Activated CD4-positive, alpha-beta T cell treated with anti-CD3 and anti-CD28 coated beads, Interleukin-2, amount 50 U/mL, for 16 hours (primary cell): ENCODE results near the gene SRM.
"Not testable (repeated sequence)": the region's sequence is repeated elsewhere in the genome, so short reads cannot be mapped to it uniquely, and the experiment has no call there.

ENCODE experiments used
- DNase-seq: peaks from one replicate; pipeline ENCODE4 v3.0.0-alpha.2; 2020

Gene SRM

DNA sequence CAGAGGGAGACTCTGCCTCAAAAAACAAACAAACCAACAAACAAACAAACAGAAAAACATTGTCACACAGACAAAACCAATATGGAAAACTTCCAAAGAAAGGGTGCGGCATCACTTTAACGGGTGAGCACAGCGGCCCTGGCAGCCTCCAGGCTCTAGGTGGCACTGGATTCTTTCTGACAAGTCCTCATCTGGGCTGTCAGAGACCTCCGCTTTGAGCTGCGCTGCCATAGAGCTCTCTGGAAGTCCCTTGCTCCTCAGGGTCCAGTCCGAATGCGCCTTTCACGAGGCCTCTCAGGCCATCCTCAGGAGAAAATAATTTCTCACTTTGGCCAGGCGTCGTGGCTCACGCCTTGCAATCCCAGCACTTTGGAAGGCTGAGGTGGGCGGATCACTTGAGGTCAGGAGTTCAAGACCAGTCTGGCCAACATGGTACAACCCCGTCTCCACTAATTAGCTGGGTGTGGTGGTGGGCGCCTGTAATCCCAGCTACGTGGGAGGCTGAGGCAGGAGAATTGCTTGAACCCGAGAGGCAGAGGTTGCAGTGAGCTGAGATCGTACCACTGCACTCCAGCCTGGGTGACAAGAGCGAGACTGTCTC, 4.2 kb upstream of the SRM start:
- DNase-seq, result not testable (repeated sequence)

DNA sequence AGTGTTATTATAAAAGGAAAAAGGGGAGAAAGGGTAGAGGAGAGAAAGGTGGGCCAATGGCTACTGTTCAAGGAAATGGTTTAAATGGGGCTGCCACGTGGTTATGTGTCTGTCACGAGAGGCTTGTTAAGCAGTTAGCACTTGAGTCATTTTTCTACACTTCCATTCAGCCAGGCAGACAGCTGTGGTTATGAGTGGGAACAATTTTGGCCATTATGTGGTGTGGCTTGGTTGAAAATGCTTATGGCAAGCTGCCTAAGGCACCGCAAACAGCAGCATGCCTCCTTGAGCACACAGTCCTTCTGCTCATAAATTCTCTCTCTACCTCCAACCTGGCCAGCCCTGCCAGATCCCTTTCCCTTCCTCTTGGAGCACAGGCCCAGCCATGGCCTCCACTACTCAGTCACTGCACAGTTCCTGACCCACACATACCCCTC, 3.2 kb upstream of the SRM start:
- peak; percentile 90 for DNase-seq

DNA sequence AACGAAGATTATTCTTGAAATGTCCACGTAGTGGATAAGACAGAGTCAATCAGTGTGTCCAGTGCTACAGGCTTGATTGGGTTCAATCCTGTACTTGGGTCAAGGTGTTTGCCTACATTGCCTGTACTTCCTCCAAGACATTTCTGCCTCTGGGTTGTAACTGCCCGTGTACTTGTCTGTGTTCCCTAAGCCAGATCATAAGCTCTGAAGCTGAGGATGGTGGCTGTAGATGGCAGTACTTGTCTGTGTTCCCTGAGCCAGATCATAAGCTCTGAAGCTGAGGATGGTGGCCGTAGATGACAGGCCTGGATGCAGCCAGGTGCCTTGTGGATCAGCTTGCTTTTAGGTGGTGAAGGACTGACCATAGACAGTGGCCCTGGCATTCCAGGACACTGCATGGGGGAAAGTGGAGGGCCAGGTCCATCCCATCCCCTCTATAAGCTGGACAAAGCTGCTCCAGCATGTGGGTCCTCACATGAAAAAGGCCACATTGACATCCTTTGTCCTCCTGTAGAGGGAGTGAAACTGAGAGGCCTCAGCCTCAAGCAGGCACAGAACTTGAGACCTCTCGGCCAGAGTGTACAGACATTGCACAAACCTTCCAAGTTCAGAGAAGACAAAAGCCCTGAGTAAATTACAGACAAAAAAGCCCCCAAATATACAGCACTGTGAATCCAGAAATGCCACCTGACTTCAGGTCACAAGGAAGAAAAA, 2.0 kb upstream of the SRM start:
- DNase-seq, result no peak

DNA sequence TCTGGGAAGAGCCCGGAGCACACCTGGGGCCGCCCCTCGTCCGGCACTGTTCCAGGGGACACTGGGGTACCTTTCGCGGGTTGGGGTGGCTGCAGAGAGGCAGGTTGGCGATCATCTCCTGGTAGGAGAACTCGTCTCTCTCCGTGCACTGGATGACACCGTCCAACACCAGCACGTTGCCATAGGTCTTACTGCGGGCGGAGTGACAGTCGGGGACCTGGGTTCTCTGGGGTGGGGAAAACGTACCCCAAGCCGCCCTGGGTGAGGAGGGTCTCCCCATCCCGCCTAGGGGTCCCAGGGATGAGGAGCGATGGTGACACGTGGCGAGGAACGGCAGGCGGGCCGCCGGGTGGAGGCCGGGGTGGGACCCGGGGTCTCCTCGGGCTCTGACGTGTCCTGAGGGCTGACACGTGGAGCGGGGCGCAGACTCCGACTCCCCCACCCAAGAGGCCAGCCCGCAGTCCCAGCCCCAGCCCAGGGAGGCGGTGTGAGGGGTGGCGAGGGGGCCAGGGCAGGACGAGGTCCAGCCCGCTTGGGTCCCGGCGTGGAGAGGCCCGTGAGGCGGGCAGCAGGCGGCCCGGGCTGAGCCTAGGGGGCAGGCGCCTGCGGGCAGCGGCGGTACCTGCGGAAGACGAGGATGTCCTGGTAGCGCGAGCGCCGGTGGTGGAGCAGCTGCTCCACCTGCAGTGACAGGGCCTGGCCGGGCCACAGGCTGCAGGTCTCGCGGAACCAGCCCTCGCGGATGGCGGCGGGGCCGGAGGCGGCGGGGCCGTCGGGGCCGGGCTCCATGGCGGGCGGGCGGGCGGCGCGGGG, 457 bp downstream of the SRM start:
- DNase-seq, result no peak

DNA sequence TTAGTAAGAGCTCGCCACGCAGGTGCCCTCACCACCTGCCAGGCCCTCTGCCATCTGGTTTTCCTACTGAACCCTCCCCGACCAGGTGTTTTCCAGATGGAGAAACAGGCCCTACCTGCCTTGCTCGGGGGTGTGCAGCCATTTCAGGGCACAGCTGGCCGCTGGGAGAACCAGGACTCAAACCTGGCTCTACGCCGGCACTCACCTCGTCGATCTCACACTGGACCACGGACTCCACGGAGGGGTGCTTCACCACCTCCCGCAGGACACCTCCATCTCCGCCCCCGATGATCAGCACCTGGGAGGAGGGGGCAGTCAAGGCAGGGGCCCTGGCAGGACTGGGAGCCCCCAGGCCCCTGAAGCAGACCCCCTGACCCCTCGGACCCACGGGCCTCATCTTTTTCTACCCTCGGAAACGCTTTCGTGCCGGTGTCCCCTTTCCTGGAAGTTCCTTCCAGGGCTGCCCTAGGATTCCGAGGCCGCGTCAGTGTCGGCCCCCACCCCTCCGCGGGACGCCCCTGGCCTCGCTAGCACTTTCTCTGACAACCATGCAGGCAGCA, 1.1 kb downstream of the SRM start:
- no peak for DNase-seq

DNA sequence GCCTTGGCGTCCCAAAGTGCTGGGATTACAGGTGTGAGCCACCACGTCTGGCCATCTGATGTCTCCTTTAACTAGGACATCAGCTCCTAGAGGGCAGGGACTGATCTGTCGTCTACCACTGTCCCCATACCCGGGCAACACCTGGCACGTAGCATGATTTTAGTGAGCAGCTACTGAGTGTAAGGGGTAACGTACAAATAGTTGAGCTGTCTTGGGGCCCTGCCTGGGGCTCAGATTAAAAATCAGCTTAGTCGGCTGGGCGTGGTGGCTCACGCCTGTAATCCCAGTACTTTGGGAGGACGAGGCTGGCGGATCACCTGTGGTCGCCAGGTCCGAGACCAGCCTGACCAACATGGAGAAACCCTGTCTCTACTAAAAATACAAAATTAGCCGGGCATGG, 1.8 kb downstream of the SRM start:
- no peak for DNase-seq

DNA sequence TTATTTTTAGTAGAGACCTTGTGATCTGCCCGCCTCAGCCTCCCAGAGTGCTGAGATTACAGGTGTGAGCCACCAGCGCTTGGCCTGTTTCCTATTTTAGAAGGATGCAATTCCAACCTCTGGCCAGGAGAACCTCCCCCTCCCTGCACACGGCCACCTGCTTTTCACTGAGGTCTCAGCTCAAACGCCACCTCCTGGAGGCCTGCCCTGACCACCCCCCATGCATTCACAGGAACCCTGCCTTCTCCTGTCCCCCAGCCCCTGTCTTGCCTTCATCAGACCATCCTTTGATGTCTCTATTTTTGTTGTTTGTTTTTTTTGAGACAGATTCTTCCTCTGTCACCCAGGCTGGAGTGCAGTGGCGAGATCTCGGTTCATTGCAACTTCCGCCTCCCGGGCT, 2.3 kb downstream of the SRM start:
- no peak for DNase-seq

DNA sequence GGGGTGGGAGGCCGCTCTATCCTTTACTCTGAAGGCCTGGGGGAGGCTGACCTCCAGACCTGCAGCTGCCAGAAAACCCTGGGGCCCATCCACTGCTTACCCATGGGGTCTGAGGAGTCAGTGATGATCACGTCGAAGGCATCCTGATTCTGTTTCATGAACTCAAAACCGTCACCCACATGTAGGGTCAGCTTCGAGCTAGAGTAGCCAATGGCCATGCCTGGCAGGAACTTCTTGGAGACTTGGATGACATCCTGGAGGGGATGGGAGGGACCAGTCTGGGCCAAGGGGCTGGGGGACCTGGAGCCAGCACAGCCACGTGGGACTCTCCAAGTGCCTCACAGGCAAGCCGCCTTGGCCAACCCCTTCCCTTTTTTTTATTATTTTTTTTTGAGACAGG, 3.3 kb downstream of the SRM start:
- DNase-seq, result no peak

DNA sequence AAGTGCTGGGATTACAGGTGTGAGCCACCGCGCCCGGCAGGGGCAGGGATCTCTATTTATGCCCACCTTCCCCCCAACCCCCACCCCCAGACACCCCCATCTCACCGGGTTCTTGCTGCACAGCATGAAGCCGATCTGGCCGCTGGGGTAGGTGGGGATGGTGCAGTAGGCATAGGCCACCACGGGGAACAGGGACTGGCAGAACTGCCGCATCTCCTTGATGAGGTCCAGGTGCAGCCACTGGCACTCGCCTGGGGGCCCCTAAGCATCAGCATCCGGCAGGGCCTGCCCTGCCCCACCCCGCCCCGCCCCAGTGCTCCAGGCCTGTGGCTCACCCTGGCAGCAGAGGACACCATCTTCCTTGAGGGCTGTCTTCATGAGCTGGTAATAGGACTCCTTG, 4.1 kb downstream of the SRM start:
- no peak for DNase-seq

DNA sequence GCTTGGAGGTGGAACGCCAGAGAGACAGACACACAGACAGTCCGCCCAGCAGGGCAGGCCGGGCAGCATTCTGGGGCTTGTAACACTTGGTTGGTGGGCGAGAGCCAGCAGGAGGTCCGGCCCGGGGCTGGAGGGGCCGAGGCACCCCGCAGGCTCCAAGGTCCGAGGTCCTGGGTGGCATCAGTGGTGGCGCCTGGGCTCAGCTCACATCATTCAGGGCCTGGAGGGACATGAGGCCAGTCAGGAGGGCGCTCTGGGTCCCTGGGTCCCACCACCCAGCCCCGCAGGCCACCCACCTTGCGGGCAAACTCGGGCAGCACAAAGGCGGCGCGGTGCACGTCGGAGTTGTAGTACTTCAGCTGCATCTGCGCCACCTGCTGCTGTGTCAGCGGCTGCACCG, 5.2 kb downstream of the SRM start:
- no peak for DNase-seq

DNA sequence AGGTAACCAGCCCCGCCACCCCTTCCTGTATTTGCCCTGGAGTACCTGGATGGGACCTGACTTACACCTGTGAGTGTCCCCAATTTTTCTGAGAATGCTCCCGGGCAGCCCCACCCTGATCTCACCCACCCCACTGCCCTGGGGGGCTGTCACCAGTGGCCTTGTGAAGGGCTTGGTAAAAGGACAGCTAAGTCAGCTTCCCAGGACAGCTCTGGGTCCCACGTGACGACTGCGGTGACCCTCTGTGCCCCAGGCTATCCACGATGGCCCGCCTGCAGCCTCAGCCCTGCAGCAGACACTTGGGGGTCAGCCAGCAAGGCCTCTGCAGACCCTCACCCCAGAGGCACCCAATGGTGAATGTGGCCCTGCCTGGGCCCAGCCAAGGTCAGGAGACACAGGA, 5.6 kb downstream of the SRM start:
- no peak for DNase-seq

DNA sequence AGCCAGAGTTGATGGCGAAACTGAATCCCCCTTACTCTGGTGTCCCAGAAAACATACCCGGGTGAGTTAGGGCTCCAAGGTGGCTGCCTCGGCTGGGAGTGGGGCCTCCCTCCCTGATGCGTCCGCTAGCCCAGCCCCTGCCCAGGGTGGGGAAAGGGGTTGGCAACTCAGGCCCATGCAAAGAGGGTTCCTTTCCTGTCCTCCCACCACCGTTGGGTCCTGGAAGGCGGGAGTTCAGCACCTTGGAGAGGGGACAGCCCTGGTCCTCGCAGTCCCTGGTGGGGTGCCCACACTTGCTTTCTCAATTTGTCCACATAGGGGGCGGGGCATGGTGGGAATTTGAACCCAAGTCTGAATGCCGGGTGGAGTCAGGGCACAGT, 6.1 kb downstream of the SRM start:
- DNase-seq, result no peak

DNA sequence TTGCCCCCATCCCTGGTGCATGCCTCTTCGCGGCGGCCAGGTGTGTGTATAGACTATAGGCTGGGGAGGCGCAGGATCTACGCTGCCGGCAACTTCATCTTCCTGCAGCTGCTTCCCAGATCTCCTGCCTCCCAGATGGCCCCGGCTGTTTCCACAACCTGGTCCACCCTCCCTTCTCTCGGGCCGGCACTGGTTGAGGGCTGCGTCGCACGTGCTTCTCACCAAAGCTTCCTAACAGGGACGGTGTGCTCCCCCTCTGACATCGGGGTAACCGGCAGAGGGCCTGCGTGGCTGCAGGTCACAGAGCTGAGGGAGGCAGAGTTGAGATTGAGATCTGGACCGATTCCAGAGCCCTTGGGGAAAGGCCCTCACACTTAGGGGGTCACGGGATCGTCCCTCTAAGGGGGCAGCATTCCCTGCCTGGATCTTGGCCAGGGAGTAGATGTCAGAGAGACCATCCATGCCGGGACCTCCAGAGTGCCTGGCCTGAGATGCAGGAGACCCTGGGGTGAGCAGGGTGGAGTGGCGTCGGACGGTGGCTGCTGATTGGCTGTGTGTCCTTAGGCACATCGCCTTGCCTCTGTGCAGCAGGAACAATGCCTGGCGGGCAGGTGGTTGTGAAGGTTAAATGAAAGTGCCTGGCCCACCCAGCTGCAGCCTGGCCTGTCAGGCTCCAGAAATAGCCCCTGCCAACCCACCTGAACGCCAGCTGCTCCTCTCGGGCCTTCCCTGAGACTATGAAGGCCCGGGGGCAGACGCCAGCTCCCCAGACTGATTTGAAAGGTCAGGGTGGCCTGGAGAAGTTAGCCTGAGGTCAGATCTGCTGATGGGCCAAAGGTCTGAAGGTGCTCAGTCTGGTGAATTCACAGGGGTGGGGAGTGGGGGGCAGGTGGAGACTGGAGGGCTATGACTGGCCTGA, 6.7 kb downstream of the SRM start:
- no peak for DNase-seq

DNA sequence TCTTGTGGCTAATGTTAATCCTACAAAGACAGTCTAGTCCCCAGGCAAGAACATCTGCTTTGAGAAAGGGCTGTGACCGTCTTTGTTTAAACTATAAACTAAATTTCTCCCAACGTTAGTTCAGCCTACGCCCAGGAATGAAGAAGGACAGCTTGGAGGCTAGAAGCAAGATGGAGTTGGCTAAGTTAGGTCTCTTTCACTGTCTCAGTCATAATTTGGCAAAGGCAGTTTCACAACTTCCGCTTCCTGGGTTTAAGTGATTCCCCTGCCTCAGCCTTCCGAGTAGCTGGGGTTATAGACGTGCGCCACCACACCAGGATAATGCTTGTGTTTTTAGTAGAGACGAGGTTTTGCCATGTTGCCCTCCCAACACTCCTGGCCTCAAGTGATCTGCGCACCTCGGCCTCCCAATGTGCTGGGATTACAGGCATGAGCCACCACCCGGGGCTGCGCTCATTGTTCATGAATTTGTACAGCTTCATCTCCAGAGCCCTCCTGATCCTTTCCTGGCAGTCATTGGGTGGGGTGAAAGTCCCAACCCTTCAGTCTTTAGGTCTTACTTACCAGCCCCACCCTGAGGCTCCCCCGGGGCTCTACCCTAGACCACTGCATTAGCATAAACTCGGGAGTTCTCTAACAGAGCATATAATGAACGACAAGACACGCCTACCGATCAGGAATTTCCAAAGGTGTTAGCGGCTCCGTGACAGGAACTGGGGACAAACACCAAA, 7.9 kb downstream of the SRM start:
- DNase-seq, result no peak

DNA sequence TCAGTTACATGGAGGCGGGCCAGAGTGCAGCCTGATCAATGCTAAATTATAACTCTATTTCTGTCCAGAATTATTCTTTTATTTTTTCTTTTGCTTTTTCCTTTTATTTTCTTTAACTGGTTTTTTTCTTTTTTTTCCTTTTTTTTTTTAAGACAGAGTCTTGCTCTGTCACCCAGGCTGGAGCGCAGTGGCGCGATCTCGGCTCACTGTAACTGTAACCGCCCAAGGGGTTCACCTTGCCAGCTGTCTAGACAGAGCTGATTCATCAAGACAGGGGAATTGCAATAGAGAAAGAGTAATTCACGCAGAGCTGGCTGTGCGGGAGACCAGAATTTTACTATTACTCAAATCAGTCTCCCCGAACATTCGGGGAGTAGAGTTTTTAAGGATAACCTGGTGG, 8.7 kb downstream of the SRM start:
- DNase-seq, result not testable (repeated sequence)

DNA sequence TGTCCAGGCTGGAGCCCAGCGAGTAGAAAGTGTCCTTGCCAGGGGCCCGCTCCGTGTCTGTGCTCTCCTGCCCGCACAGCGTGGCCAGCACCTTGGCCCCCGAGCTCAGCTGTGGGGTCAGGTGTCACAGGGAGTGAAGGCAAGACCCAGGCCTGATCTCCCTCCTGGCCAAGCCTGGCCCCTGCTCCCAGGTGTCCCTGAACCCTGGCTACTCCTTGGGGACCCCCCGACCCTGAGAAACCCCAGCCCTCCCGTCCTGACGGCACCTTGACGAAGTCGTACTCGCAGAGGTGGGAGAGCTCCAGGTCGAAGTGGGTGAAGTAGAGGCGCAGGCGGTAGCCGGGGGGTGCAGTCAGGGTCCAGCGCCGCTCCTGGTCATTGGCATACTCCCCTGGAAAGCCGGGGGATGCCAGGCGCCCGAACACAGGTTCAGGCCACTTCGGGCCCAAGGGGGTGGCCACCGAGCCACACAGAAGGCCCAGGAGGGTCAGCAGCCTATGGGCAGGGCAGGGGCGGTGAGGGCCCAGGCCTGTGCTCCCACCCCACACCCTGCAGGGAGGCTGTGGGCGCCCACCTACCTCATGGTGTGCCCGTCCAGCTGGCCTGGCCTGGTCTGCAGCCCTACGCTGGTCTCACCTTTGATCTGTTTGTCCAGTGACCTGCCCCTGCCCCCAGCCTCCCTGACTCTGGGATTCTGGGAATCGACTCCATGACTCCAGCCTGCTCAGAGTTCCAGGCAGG, 13.0 kb downstream of the SRM start, which contains the start of gene MASP2:
Gene MASP2, minus strand, starts transcription at position 615 of the 741 bp plus-strand sequence. Its CDS starts 32 bp downstream, at position 583.
- no peak for DNase-seq

DNA sequence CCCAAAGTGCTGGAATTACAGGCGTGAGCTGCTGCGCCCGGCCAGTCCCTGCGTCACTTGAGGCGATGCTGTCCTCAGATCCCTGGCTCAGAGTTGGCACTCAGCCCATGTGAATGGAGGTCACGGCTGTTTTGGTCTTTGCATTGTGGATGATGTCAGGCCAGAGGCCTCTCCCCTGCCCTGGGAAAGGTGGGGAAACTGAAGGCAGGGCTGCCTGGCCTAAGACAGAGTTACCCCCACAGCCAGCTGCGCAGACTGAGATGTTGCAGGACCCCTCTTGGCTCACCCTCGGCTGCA, 13.6 kb downstream of the SRM start:
- no peak for DNase-seq

DNA sequence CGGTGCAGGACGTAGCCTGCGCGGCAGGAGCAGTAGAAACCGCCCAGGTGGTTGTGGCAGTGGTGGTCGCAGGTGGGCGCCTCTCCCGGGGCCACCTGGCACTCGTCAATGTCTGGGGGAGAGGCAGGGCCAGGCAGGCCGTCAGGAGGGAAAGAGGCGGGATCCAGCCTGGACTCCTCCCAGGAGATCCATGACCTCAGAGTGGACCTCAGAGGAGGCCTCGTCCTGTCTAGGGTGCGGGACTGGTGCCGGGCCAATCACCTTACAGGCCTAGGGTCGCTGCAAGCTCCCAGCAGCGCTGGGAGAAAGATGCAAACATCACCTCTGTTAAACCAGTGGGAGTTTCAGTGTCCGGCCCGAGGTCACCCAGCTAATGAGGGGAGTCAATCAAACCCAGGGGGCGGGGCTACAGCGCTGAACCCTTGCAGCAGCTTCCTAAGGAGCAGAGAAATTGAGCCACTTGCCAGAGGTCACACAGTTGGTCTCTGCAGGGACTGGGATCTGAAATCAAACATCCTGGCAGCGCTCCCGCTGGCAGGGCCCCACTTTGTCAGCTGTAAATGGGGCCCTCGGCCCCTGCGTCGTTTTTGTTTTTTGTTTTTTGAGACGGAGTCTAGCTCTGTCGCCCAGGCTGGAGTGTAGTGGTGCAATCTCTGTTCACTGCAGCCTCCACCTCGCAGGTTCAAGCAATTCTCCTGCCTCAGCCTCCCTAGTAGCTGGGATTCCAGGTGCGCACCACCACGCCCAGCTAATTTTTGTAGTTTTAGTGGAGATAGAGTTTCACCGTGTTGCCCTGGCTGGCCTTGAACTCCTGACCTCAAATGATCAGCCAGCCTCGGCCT, 14.2 kb downstream of the SRM start:
- no peak for DNase-seq

DNA sequence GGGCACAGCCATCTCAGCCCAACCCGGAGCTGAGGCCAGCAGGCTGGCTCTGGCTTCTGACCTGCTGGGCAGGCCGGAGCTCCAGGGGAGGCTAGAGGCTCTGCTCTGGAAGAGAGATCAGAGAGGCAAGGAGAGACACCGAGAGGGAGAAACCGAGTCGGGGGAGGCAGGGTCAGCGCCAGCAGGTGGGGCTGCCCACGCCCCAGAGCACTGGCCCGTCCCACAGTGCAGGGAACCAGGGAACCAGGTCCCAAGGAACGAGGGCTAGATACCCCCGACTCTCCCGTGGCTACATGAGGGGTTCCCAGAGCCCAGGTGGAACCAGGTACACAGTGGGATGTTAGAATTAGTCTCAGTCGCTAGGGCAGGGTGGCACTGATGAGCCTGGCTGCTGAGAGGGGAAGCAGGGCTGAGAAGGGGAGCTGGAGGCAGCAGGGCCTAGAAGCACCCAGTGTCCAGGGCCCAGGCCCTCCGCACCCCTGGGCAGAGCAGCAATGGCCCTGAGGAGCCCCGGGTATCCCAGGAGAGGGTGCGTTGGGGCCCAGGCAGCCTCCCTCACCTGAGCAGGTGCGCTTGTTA, 14.9 kb downstream of the SRM start:
- DNase-seq, result no peak
